Thymus (tissue), 11 donors: Measurements from ENCODE around the gene HDAC7. TPM values are rescaled to one million over a fixed set of nuclear protein-coding genes. Genes with fewer than 3 reads are reported as not detected.

ENCODE experiments used
- DNase-seq, 9 donors: peaks; one replicate each; pipeline ENCODE4 v3.0.0-alpha.2; 2013; ENCODE audit warnings: low spot score in 9 of 9, low read depth in 6 of 9, missing footprints in 1 of 9
- H3K27ac ChIP-seq, 2 donors: one replicate each; pipeline ENCODE4 v1.5.1; 2013; ENCODE audit warnings: control low read depth in 1 of 2, low read depth in 1 of 2, low read length in 1 of 2, mild to moderate bottlenecking in 1 of 2, moderate library complexity in 1 of 2
- H3K27me3 ChIP-seq, 2 donors: one replicate each; pipeline ENCODE4 v1.5.1; 2013; ENCODE audit warnings: low read length in 1 of 2; ENCODE audit not compliant: control insufficient read depth in 2 of 2, insufficient read depth in 1 of 2
- H3K36me3 ChIP-seq, 2 donors: one replicate each; pipeline ENCODE4 v1.5.1; 2013; ENCODE audit warnings: low read length in 1 of 2, mild to moderate bottlenecking in 1 of 2, moderate library complexity in 1 of 2; ENCODE audit not compliant: control insufficient read depth in 2 of 2, insufficient read depth in 2 of 2
- H3K4me1 ChIP-seq, 2 donors: one replicate each; pipeline ENCODE4 v1.5.1; 2013; ENCODE audit warnings: low read length in 2 of 2; ENCODE audit not compliant: control insufficient read depth in 2 of 2, insufficient read depth in 2 of 2
- H3K4me3 ChIP-seq, 2 donors: one replicate each; pipeline ENCODE4 v1.5.1; 2013; ENCODE audit warnings: low read length in 2 of 2, control low read depth in 1 of 2, mild to moderate bottlenecking in 1 of 2
- H3K9me3 ChIP-seq, 2 donors: one replicate each; pipeline ENCODE4 v1.5.1; 2013; ENCODE audit warnings: low read length in 1 of 2, mild to moderate bottlenecking in 1 of 2; ENCODE audit not compliant: control insufficient read depth in 2 of 2, insufficient read depth in 1 of 2
- WGBS: extraction: QIAGEN DNeasy Blood & Tissue Kit; methylation state at CpG from one replicate; pipeline ENCODE4 v1.1.7; 2013; 5-methylcytosine and 5-hydroxymethylcytosine counted together
- polyA plus RNA-seq: library from polyadenylated mRNA; stranded (reverse); fragments of 200-250 nt; gene quantifications from one replicate; pipeline ENCODE4 v1.2.3, GENCODE V29; 2013
- total RNA-seq: library from RNA; stranded (reverse); fragments of 120-200 nt; gene quantifications from one replicate; pipeline ENCODE4 v1.2.4, GENCODE V29; 2013
- donor health status: healthy.

HDAC7 gene
- total and polyA plus RNA-seq, 2 donors: 67.7 to 130 TPM

DNA sequence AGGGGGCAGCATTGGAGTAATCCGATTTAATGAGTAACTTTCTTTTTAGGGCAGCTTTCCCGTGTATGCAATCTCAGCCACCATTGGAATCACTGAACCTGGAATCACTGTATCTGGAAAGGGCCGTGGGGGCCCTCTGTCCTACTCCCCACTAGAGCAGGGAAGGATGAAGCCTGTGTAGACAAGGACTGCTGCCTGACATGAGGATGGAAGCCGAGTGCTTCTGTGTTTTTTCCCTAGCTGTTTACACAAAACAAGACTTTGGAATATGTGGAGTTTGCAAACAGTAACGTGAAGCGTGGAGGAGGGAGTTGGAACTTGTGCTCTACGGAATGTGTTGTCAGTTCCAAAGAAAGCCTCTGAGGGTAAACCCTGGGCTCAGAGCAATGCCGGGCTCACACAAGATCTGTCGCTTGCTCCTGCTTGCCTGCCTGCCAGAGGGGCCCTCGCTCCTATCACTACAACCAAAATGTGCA is 32.4 kb upstream of the HDAC7 start:
- Histone ChIP-seq H3K9me3 (no peaks in the 10 kb centered on the region), H3K4me3 (no peak overlapping the region), H3K4me1 (no peaks in the 10 kb centered on the region), H3K27ac (no peak overlapping the region), H3K36me3 (no peaks in the 10 kb centered on the region), H3K27me3 (peaks cover 0 to 2% of the 10 kb centered on the region in 2 donors)
- 94% methylated on average over 10 of the region's 10 CpGs for WGBS
- DNase-seq: no peak

DNA sequence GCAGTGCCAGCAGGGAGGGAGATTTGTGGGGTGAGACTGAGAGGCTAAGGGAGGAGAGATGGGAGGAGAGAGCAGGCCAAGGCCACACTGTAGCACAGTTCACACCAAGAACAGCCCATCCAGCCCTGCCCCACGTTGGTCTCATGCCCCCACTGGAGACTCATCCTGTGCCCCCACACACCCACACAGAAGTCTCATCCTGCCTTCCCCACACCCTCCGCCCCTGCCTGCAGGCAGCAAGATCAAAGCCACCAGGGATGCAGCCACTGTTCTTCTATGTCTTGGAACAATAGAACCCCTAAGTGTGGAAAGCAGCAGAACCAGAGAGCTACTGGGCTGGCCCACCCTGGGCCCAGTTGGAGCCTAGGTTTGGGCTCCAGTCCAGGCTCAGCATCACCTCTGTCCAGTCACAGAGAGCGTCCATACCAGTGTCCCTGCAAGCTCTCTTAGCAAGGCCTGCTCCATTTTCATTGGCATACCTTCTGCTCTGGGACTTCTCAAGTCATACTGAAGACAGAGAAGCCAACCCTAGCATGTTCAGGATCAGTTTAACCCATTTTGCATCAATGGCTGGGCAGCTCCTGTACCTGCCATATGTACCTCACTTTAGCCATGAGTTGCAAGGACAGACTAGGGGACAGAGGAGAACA is 31.7 kb upstream of the HDAC7 start:
- Histone ChIP-seq H3K4me1 (no peaks in the 10 kb centered on the region), H3K27ac (no peak overlapping the region), H3K9me3 (no peaks in the 10 kb centered on the region), H3K27me3 (peaks cover 0 to 2% of the 10 kb centered on the region in 2 donors), H3K36me3 (no peaks in the 10 kb centered on the region), H3K4me3 (no peak overlapping the region)
- DNase-seq: no peak
- WGBS: 80% methylated on average over 3 of the region's 3 CpGs

DNA sequence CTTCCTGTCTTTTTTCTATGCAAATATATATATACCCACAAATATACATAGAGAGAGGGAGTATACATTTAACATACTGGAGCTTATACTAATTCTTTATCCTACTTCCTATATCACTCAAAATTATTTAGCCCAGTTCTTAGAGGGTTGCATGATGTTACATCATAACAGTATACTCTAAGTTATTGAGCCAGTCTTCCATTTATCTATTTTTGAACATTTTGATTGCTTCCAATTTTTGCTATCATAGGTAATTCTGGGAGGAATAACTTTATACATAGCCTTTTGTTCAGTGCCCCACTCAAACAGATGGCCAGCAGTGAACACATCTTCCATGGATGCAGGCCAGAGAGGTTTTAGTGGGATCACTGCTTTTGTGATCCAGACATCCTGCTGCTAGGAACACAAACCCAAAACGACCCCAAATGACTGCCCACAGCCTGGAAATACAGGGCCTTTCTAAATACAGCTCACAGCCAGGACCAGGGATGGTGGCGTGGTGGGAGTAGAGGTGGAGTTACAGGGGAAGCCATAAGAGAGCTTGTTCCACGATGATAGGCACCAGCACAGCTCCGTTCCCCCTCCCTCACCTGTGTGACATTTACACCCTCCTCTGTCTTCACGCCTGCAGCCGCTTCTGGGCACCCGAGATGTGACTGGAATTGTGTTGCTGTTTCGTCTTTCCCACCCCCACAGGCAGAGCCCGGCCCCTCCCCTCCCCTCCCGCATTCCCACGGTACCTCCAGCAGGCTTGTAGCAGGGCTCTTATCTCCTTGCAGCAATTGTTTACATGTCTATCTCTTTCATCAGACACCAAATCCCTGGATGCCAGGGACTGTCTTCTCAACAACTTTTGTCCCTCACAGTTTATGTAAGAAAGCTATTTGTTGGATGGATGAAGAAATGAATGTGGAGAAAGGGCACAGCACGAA is 30.7 kb upstream of the HDAC7 start:
- no peak for DNase-seq
- Histone ChIP-seq H3K27ac (no peak overlapping the region), H3K4me1 (no peaks in the 10 kb centered on the region), H3K4me3 (no peak overlapping the region), H3K36me3 (no peaks in the 10 kb centered on the region), H3K9me3 (no peaks in the 10 kb centered on the region), H3K27me3 (peaks cover 0 to 4% of the 10 kb centered on the region in 2 donors)
- 93% methylated on average over 12 of the region's 12 CpGs for WGBS

DNA sequence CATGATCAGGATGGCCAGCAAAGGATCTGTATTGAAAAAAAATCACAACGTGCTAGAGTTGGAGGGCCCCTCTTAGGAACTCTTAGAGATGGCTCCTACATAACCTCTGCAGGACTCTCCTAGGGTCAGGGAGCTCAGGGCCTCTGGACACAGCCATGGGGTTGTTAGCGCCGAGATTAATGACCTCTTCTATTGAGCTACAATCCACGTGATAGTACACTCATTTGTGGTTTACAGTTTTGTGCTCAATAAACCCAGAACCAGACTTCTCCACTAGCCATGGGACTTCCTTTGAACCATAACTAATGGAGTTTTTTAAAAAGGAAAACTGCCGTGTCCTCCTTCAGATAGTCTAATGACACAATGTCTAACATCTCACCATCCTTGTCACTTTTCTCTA is 29.6 kb upstream of the HDAC7 start:
- Histone ChIP-seq H3K27me3 (peaks cover 0 to 5% of the 10 kb centered on the region in 2 donors), H3K9me3 (no peaks in the 10 kb centered on the region), H3K36me3 (no peaks in the 10 kb centered on the region), H3K4me1 (no peaks in the 10 kb centered on the region), H3K4me3 (no peak overlapping the region), H3K27ac (no peak overlapping the region)
- 82% methylated on average over 5 of the region's 5 CpGs for WGBS
- no peak for DNase-seq

DNA sequence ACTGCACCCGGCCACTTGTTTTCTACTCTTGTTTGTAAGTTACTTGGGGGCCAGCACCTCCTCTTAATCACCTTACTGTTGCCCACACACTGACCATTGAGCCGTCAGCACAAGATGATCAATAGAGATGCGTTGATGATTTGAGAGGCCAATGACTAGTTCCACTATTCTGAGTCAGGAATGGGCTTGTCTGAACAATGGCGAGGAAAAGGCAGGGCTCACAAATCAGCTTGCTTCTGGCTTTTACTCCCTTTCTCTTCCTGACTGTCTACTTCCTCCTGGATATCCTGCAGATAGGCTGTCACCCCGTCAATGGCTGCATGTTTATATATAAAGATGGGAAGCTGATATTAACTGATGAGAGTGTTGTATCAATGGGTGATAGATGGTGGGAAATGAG is 29.1 kb upstream of the HDAC7 start:
- no peak for DNase-seq
- Histone ChIP-seq H3K27me3 (peaks cover 0 to 8% of the 10 kb centered on the region in 2 donors), H3K4me3 (no peak overlapping the region), H3K27ac (no peak overlapping the region), H3K9me3 (no peaks in the 10 kb centered on the region), H3K4me1 (no peaks in the 10 kb centered on the region), H3K36me3 (no peaks in the 10 kb centered on the region)
- WGBS: 82% methylated on average over 5 of the region's 5 CpGs

DNA sequence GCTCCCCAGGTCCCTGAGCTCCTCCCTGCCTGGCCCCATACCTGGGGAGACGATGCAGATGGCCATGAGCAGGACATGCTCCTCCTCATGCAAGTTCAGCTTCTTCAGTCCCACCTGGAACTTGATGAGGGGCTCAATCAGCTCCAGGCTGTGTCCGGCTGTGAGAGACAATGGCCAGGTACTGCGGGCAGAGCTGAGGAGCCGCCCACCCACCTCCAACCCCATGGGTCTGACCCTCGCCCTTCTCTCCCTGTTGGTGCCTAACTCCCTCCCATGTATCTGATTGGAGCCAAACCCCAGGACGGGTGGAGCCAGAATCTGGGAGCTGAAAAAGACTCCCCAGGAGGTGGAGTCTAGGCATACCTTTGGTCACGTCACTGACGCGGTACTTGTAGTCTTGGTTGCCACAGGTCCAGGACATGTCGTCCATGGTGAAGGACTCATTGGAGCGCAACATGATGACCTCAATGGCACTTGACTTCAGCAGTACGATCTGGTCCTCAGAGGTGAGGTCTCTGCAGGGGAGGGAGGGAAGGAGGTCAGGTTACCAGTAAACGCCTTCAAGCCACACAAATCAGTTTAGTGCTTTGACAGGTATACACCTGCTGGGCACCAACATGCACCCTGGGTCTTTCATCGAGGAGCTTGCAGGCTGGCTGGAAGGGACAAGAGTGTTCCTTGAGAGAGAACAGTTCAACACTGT is 26.7 kb upstream of the HDAC7 start:
- peaks cover 0 to 9% of the 10 kb centered on the region in 2 donors for H3K27me3 ChIP-seq
- H3K4me3 ChIP-seq: no peak overlapping the region
- no peak overlapping the region for H3K27ac ChIP-seq
- no peak for DNase-seq
- H3K36me3 ChIP-seq: no peaks in the 10 kb centered on the region
- no peaks in the 10 kb centered on the region for H3K4me1 ChIP-seq
- no peaks in the 10 kb centered on the region for H3K9me3 ChIP-seq
- 97% methylated on average over 14 of the region's 14 CpGs for WGBS

DNA sequence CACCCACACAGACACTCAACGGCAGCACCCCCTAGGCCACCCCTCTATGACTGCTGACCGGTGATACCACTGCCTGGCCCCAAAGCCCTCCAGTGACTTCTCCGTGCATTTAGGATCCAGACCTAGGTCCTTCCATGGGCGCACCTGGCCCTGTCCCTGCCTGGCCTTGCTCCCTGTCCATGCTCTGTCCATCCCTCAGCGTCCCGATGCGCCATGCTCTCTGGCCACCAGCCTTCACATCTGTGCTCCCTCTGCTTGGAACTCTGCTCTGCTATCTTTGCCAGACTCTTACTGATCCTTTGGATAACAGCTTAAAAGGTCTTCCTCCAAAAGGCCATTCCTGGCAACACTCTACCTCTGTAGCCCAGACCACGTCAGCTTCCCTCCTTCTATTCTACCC is 25.4 kb upstream of the HDAC7 start:
- Histone ChIP-seq H3K4me1 (no peaks in the 10 kb centered on the region), H3K27me3 (peaks cover 0 to 8% of the 10 kb centered on the region in 2 donors), H3K36me3 (no peaks in the 10 kb centered on the region), H3K27ac (no peak overlapping the region), H3K9me3 (no peaks in the 10 kb centered on the region), H3K4me3 (no peak overlapping the region)
- 99% methylated on average over 8 of the region's 8 CpGs for WGBS
- no peak for DNase-seq

DNA sequence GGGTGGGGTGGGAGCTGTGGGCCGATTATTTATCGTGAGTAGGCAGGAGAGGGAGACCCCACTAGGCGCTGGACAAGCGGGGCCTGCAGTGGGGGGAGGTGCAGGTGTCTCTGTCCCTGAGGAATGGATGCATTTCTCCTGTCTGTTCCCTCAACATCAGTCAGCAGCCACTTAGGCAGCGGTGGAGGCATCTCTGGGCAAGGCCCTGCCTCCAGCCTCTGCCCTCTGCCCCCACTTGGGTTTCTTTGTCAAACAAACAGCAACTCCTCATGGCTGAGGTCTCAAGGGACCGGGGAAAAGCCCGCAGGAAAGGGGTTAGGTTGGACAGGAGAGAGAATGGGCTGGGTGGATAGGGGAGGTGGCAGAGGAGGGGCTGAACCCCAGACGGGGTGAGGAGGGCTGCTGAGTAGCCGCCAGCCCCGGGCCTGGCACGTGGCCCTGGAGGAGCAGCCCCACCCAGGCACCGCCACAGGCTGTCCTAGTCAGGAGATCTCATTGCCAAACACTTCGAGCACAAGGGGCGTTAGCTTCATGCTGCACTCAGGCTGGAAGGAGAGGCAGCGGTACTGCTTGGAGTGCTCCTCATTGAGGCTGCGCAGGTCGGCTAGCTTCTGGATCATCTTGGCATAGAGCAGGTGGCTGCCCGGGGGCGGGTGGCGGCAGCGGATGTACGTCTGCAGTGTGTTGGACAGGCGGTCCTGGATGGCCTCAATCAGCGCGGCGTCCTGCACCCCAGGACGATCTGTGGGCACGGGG is 24.7 kb upstream of the HDAC7 start:
- Histone ChIP-seq H3K36me3 (no peaks in the 10 kb centered on the region), H3K9me3 (no peaks in the 10 kb centered on the region), H3K4me3 (no peak overlapping the region), H3K27ac (no peak overlapping the region), H3K4me1 (no peaks in the 10 kb centered on the region), H3K27me3 (peaks cover 0 to 8% of the 10 kb centered on the region in 2 donors)
- 92% methylated on average over 28 of the region's 28 CpGs for WGBS
- DNase-seq: no peak
